NCI-H510A treated with DMSO at 0.1 percent for 48 hours (cell line): Measurements from ENCODE around the gene TBC1D23.
"Not testable (repeated sequence)": the region's sequence is repeated elsewhere in the genome, so short reads cannot be mapped to it uniquely, and the experiment has no call there.

Experiments used
- DNase-seq: peaks from one replicate; lab custom pipeline; 2025; lab: John Stamatoyannopoulos, UW

The TBC1D23 gene

DNA sequence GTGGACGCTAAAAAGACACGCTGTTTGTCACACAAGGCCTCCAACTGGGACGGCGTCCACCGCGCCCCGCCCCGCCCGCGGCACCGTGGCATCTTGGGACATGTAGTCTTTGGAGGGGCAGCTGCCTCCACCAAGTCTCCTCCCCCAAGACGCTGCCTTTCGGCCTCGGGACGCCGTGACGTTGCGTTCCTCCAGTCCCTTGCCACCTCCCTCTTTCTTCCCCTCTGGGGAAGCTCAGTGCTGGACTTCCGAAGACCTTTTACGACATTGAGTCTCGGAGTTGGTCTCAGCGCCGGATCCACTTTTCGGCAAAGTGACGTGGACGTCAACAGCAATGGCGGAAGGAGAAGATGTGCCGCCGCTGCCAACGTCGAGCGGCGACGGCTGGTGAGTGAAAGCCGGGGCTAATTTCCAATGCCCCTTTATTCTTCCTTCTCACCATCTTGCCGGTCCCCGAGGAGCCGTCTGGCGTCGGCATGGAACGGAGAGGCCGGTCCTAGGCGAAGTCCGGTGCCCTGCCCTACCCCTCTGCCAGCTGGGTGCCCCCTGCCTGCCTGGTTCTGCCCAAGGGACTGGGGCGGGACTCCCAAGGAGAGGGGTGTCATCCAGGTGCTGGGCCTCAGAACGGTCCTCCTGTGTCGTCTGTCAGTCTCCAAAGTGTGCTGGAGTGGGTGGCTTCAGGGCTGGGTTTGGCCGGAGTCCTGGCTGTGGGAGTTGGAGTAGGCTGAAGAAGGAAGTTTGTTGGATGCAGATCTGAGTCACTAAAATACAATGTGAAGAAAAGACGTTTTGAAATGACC lies at the start of gene TBC1D23:
Gene TBC1D23, plus strand, starts transcription at position 308 of the 800 bp plus-strand sequence. Its CDS starts 27 bp downstream, at position 335.
- peak; percentile 87 for DNase-seq

DNA sequence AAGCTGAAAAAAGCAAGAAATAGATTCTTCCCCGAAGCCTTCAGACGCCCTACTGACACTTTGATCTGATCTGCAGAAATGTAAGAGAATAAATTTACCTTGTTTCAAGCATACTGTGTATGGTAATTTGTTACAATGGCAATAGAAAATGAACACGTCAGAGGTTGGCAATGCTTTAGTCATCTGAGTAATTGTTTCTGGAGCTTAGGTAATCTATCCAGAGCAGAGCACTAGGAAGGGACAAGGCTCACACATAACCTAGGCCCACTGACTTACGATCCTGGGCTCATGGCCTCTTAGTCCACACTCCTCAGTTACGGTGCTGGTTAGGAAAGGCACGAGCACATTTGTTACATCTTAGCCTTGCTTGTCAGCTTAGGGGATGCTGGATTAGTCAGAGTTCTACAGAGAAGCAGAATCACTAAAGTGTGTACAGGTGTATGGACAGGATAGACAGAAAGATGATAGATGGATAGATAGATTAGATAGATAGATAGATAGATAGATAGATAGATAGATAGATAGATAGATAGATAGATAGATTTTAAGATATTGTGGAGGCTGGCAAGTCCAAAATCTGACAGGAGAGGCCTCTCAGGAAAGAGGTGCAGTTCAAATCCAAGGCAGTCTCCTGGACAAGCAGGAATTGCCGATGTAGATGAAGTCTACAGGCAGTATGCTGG lies 46.8 kb upstream of the TBC1D23 start:
- DNase-seq = no peak

DNA sequence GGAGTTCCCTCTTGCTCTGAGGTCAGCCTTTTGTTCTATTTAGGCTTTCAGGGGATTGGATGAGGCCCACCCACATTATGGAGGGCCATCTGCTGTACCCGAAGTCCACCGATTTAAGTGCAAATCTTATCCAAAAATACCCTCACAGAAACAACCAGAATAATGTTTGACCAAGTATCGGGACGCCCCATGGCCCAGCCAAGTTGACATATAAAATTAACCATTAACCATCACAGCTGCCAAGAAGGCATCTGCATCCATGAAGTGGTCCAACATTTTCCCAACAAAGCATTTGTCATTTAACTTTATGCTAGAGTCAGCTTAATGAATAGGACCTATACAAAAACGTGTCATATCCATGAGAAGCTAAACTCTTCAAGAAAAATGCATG lies 46.2 kb upstream of the TBC1D23 start:
- DNase-seq = no peak

DNA sequence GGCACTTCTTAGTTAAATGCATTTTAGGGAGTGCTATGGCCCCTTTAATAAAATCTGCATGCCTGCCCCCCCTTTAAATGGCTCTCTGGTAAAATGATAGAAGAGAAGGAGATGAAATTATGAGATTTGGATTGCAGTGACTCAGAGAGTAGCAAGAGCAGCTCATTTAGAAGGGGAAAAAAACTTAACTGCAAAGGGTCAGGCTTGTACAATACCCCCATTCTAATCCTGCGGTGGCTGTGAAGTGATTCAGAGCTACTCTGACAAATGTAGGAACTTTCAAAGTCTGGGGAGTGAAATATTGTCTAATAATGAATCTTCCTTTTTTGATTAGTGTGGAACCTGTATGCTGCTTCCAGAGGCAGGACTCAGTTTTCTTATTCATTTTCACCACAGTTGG lies 44.1 kb upstream of the TBC1D23 start:
- no peak for DNase-seq

DNA sequence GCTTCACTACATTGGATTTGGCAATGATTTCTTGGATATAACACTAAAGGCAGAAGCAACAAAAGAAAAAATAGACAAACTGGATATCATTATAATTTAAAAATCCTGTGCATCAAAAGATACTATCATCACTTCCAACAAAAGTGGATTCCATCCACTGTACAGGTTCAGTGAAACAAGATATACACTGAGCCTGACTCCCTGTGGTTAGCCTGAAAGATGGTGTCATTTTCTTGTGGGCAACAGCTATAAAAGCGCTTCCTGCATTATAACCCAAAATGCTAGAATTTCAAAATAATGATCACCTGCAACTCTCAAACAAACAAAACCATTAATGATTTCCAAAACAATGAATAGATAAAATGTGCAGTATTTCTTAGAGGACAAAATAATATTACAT lies 39.6 kb upstream of the TBC1D23 start:
- no peak for DNase-seq

DNA sequence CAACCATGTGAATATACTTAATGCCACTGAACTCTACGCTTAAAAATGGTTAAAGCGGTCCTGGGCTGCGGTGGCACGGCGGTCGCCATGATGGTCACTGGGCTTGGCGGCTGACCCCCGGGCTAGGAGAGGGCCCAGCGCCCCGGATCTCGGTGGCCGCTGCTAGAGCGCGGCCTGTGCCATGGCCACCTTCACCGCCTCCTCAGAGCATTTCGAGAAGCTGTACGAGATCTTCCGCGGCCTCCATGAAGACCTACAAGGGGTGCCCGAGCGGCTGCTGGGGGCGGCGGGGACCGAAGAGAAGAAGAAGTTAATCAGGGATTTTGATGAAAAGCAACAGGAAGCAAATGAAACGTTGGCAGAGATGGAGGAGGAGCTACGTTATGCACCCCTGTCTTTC lies 35.6 kb upstream of the TBC1D23 start:
- DNase-seq = no peak

DNA sequence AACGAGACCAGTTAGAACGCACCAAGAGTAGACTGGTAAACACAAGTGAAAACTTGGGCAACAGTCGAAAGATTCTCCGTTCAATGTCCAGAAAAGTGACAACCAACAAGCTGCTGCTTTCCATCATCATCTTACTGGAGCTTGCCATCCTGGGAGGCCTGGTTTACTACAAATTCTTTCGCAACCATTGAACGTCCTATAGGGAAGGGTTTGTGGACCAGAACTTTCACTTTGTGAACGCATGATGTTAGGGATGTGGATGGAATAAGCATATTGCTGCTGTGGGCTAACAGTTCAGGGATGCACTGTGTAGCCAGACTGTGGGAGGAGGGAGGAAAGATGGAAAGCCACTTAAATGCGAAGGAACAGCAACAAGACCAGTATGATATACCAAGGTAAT lies 34.9 kb upstream of the TBC1D23 start:
- DNase-seq = no peak

DNA sequence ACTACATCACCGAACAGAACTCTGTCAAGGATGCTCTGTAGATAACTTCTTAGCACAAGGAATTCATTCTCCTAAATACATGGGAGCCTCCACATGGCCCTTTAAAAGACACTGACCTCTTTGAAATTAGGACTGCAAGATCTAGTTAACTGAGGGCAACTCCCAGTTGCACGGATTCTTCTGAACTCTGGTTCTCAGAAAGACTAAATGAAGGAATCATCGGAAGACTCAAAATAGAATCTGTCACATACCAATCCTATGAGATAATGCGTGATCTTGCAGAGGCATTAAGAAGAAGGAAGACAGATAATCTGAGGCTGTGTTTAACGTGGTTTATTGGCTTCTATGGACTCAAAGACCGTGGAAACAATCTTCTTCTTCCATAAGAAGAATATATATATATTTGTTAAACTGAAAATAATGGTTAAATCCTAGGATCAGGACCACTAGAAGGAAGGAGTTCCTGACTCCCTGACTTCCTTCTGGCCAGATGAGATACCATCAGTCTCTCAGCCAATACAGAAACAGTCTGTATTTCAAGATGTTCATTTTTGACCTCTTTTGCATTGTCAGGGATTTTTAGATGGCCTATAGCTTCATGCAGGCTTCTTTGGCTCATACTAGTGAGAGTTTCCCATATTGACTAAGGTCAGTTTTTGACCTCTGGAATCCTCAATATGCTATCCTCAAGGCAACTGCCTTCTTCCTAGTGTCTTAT lies 33.9 kb upstream of the TBC1D23 start:
- no peak for DNase-seq

DNA sequence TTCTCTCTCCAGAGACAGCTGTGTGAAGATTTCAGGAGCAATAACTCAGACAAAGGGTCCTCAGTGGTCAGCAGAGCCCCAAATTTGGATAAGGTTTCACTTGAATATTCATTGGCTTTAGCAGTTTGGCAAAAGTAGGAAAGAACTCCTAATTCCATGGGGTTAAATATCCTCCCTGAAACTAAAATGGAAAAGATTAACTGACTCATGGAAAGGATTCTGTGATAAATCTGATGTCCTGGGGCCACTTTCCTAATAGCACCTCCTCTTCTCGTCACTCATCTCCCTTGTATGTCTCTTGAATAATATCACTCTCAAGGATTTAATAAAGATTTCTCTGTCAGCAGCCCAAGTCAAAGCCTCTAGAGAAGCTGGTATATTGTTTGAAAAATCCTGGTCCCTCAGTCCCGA lies 33.3 kb upstream of the TBC1D23 start:
- DNase-seq = no peak

DNA sequence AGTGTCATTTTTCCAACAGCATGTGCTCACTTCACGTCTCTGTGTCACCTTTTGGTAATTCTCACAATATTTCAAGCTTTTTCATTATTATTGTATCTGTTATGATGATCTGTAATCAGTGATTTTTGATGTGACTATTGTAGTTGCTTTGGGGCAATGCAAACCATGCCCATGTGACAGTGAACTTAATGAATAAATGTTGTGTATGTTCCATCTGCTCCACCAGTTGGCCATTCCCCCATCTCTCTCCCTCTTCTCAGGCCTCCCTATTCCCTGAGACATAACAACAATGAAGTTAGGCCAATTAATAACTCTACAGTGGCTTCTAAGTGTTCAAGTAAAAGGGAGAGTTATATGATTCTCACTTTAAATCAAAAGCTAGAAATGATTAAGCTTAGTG lies 32.5 kb upstream of the TBC1D23 start:
- no peak for DNase-seq

DNA sequence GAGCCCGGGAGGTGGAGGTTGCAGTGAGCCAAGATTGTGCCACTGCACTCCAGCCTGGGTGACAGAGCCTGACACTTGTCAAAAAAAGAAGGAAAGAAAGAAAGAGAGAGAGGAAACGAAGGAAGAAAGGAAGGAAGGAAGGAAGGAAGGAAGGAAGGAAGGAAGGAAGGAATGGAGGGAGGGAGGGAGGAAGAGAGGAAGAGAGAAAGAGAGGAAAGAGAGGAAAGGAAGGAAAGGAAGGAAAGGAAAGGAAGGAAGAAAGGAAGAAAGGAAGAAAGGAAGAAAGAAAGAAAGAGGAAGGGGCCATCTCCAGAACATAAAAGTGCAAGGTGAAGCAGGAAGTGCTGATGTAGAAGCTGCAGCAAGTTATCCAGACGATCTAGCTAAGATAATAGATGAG lies 31.6 kb upstream of the TBC1D23 start:
- not testable (repeated sequence) for DNase-seq

DNA sequence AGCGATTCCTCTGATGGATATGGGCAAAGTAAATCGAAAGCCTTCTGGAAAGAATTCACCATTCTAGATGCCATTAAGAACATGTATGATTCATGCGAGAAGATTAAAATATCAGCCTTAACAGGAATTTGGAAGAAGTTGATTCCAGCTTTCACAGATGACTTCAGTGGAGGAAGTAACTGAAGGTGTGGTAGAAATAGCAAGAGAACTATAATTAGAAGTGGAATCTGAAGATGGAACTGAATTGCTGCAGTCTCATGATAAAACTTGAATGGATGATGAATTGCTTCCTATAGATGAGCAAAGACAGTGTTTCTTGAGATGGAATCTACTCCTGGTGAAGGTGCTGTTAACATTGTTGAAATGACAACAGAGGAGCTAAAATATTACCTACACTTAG lies 30.1 kb upstream of the TBC1D23 start:
- no peak for DNase-seq

DNA sequence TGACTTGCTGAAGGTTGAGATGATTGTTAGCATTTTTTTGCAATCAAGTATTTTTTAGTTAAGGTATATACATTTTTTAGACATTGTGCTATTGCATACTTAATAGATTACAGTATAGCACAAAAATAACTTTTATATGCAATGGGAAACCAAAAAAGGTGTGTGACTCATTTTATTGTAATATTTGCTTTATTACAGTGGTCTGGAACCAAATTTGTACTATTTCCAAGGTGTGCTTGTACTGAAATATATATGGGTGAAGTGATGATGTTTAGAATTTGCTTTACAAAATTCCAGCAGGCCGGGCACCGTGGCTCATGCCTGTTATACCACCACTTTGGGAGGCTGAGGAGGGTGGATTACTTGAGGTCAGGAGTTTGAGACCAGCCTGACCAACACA lies 29.1 kb upstream of the TBC1D23 start:
- DNase-seq = no peak

DNA sequence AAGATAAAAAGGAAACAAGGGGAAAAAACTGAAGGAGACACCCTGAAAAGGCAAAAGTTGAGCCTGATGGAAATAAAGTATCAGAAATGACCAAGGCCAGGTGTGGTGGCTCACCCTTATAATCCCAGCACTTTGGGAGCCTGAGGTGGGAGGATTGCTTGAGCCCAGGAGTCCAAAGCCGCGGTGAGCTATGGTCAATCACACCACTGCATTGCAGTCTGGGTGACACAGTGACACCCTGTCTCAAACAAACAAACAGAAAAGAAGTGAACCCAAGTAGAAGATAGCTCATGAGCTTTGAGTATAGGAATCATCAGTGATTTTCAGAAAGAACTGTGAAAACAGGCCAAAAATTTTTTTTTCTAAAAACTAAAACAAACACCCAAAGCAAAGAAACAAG lies 26.4 kb upstream of the TBC1D23 start:
- no peak for DNase-seq

DNA sequence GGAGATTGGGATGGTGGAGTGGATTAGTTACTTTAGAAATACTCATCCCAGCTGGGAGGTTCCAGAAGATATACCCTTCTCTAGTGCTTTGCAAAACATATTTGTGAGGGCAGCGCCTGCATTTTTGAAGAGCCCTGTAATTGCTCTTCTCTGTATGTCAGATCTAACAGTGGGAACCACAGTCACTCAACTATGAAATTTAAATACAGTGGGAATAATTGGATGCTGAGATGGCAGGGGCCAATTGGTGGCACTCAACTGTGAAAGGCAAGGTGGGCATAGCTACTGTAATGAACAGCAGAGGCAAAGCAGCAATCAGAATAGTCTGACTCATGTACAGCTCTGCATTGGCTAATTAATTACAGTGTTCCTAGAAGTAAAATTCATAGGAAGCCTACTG lies 22.2 kb upstream of the TBC1D23 start:
- DNase-seq = no peak

DNA sequence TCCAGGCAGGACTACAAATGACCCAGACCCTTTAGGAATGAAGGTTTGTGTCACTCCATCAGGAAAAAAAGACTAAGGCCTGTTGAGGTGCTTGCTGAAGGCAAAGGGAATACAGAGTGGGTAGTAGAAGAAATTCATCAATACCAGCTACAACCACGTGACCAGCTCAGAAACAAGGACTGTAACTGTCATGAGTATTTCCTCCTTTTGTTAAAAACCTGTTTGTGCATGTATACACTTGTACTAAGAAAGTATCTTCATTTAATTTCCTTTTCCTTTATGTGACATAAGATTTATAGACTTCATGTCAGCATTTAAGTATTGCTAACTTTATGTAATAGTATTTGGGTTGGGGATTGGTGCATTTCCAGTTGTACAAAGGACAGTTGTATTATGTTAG lies 18.3 kb upstream of the TBC1D23 start:
- DNase-seq = not testable (repeated sequence)

DNA sequence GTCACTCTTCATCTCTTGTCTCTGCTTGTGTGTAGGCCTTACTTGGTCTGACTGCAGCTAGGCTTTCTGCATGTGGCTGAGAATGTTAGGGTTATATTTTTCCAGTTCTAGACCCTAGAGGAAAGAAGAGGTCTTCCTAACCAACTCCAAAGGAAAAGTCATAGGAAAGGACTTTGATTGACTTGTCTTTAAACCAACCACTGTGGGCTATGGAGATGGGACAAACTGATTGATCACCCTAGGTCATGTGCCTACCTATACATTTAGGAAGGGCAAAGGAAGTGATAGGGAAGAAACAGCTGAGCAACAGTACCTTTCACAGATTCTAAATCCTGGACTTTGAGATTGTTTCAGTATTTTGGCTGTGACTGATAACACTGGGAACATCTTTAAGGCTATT lies 16.5 kb upstream of the TBC1D23 start:
- no peak for DNase-seq

DNA sequence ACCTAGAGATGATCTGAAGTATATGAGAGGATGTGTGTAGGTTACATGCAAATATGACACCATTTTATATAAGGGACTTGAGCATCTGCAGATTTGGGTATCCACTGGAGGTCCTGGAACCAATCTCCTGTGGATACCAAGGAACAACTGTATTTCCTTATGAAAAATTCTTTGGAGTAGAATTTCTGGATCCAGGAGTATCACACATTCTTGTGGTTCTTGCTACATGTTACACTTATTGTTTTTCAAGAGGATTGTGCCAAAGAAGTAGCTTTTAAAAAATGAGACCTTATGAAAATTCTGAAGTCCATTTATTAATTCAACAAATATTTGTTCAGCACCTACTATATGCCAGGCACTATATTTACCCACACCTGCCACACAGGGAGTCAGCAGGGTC lies 15.7 kb upstream of the TBC1D23 start:
- DNase-seq = no peak

DNA sequence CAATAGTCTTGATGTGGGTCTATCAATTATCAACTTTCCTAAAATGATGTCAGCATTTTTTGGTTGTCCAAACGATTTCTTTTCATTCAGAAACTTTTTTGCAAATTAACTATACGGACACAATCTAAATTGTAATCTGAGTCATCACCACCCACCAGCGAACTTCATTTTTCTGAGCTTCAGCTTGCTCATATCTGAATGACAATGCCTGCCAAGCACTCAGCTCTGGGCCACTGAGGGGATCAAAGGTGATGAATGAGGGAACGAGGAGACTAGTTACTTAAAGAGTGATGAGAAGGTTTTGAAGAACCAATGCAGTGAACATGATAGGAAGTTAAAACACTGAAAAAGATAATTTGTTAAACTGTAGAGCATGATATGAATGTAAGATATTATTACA lies 14.9 kb upstream of the TBC1D23 start:
- DNase-seq = no peak

DNA sequence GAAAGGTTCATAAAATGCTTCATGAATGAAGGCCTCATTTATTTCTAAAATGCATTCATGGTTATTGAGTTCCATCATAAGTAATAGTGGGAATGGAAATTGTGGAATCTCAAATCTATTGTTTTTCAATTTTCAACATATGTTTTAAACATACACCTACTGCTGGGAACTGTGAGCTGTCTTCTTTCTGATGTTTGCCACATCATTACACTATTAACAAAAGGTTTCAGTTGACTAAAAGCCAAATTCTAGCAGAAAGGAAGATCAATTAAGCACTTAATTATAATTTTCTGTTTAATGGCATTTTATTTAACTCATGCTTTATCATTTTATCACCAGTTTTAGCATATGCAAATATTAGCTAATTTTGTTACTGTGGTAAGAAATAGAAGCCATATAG lies 13.8 kb upstream of the TBC1D23 start:
- DNase-seq = no peak

DNA sequence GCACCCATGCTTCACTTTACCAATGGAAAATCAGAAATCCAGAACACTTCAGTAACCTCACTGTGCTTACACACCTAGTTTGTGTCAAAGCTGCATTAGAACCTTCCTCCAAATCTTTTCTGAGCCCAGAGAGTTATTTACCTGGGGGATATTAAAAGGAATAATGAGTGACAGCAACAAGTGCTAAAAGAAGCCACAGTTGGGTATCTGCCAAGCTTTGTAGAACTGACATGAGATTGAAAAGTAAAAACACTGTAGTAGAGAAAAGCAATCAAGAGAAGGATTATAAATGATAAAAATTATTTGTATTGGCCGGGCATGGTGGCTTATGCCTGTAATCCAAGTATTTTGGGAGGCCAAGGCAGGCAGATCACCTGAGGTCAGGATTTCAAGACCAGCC lies 8.8 kb upstream of the TBC1D23 start:
- DNase-seq = no peak

DNA sequence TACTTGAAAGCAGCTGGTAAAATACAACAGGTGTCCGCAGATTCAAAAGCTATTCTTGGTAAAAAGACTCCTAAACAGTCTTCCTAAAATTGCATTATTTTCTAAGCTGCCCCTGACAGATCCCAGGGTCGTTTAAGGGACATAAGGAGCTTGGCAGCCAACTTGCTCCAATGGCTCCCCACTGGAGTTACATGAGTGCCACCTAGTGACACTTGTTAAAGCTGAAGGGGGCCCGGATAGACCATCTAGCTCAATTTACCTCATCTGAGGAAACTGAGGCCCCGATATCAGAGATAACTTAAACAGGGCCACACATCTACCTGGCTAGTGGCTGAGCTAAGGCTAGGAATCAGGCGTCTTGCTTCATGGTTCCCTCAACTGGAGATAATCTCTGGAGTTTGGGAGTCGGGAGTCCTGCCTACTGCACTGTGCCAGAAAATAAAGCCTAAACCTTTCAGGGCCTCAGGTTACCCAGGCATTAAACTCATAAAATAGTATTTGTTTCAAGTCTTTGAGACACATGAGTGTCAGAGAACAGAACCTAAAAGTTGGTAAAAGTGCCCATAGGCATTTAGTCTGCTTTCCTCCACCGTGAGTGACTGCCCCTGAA lies 6.5 kb upstream of the TBC1D23 start:
- peak; percentile 17 for DNase-seq

DNA sequence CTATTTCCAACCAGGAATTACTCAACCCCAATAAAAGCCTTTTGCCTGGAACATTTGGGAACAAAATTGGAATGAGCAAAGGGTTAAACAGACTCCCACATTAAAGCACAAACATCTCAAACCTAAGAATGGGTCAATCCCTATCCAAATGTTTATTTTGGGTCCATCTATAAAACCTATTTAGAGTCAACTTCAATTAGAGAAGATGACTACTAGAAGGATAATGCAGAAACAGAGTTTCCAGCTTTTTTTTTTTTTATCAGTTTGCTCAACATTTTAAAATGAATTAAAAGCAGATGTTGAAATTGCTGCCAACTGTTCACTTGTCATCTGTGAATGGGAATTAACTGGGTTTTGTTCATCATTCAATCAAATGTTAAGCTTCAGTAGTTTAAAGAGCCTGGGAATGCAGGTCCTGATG lies 4.1 kb upstream of the TBC1D23 start:
- DNase-seq = no peak
